DND-41 (cell line): ENCODE measurements around the gene CRYBB2.
A peak's percentile ranks its signal among the peaks of the same experiment; 100 is the strongest.
"Not testable (repeated sequence)": the region's sequence is repeated elsewhere in the genome, so short reads cannot be mapped to it uniquely, and the experiment has no call there.

Source experiments
- ATAC-seq: fragments of 200-7000 bp; cut with Tn5 transposase; 3 replicates; pipeline ENCODE4 v1.9.1; 2021; ENCODE audit warnings: low read depth; ENCODE audit not compliant: insufficient read depth
- DNase-seq: peaks from one replicate; pipeline ENCODE4 v3.0.0-alpha.2; 2020
- H2AFZ ChIP-seq: 2 replicates; pipeline ENCODE4 v1.6.0; 2012; ENCODE audit warnings: low read depth, low read length
- H3K27ac ChIP-seq: 2 replicates; pipeline ENCODE4 v1.5.1; 2012; ENCODE audit warnings: low read length, inconsistent platforms
- H3K27me3 ChIP-seq: fragments of 200-600 bp; sonication (generic); 2 replicates; pipeline ENCODE4 v1.6.0; 2012; ENCODE audit warnings: low read length, mild to moderate bottlenecking, inconsistent platforms; ENCODE audit not compliant: insufficient read depth, poor library complexity
- H3K36me3 ChIP-seq: 2 replicates; pipeline ENCODE4 v1.5.1; 2012; ENCODE audit warnings: low read length, inconsistent platforms; ENCODE audit not compliant: insufficient read depth
- H3K4me1 ChIP-seq: 2 replicates; pipeline ENCODE4 v1.5.1; 2012; ENCODE audit warnings: mild to moderate bottlenecking, low read length; ENCODE audit not compliant: insufficient read depth
- H3K4me2 ChIP-seq: 2 replicates; pipeline ENCODE4 v1.6.0; 2012; ENCODE audit warnings: mild to moderate bottlenecking, moderate library complexity, low read length, inconsistent platforms; ENCODE audit not compliant: insufficient read depth
- H3K4me3 ChIP-seq, 2 experiments: fragments of 200-600 bp in 1 of 2; shearing (Covaris generic) in 1 of 2; 2 replicates each; pipeline ENCODE4 v1.5.1; 2012 to 2016; ENCODE audit warnings: inconsistent platforms in 2 of 2, low read length in 2 of 2, mild to moderate bottlenecking in 2 of 2, low read depth in 1 of 2, moderate library complexity in 1 of 2
- H3K79me2 ChIP-seq: 2 replicates; pipeline ENCODE4 v1.6.0; 2012; ENCODE audit warnings: low read length, inconsistent platforms; ENCODE audit not compliant: insufficient read depth
- H3K9ac ChIP-seq: 2 replicates; pipeline ENCODE4 v1.6.0; 2012; ENCODE audit warnings: low read depth, mild to moderate bottlenecking, inconsistent platforms, low read length, moderate library complexity
- H3K9me3 ChIP-seq: 2 replicates; pipeline ENCODE4 v1.5.1; 2012; ENCODE audit warnings: low read length, moderate library complexity, mild to moderate bottlenecking, inconsistent platforms; ENCODE audit not compliant: insufficient read depth, severe bottlenecking
- H4K20me1 ChIP-seq: 2 replicates; pipeline ENCODE4 v1.6.0; 2012; ENCODE audit warnings: low read length; ENCODE audit not compliant: insufficient read depth
- CTCF ChIP-seq: IDR thresholded peaks from 2 replicates; pipeline ENCODE4 v1.5.1; 2012; ENCODE audit warnings: borderline replicate concordance, low read length, moderate library complexity, mild to moderate bottlenecking; ENCODE audit not compliant: poor library complexity, severe bottlenecking; ENCODE audit errors: extremely low read depth
- EZH2 ChIP-seq: IDR thresholded peaks from 3 replicates; pipeline ENCODE4 v1.6.1; 2012; ENCODE audit warnings: borderline replicate concordance, low read depth, mild to moderate bottlenecking, moderate library complexity, low read length, inconsistent platforms; ENCODE audit not compliant: severe bottlenecking

The CRYBB2 gene

GRCh38 chr22:25177226-25177625 is 42.2 kb upstream of the CRYBB2 start:
- DNase-seq (no peak), ATAC-seq (no peak)
- Histone ChIP-seq H3K4me2 (no peak overlapping the region), H3K27me3 (no peaks in the 10 kb centered on the region), H3K79me2 (no peaks in the 10 kb centered on the region), H3K27ac (no peak overlapping the region), H3K9me3 (no peaks in the 10 kb centered on the region), H3K4me3 (no peak overlapping the region), H4K20me1 (no peaks in the 10 kb centered on the region), H3K9ac (no peak overlapping the region), H3K36me3 (no peaks in the 10 kb centered on the region), H3K4me1 (no peaks in the 10 kb centered on the region), H2AFZ (no peak overlapping the region)
- TF ChIP-seq CTCF (no peak), EZH2 (no peak)

GRCh38 chr22:25177895-25178294 is 41.5 kb upstream of the CRYBB2 start:
- H4K20me1 ChIP-seq, result no peaks in the 10 kb centered on the region
- no peak for TF ChIP-seq EZH2
- TF ChIP-seq CTCF, result no peak
- H3K79me2 ChIP-seq, result no peaks in the 10 kb centered on the region
- H3K4me1 ChIP-seq, result no peaks in the 10 kb centered on the region
- no peak overlapping the region for H3K9ac ChIP-seq
- H3K4me2 ChIP-seq, result no peak overlapping the region
- no peak overlapping the region for H2AFZ ChIP-seq
- H3K9me3 ChIP-seq, result no peaks in the 10 kb centered on the region
- no peak for ATAC-seq
- H3K27ac ChIP-seq, result no peak overlapping the region
- no peak overlapping the region for H3K4me3 ChIP-seq
- H3K27me3 ChIP-seq, result no peaks in the 10 kb centered on the region
- DNase-seq, result no peak
- no peaks in the 10 kb centered on the region for H3K36me3 ChIP-seq

GRCh38 chr22:25178348-25178747 is 41.1 kb upstream of the CRYBB2 start:
- ATAC-seq, H3K4me3 ChIP-seq, DNase-seq, H3K27me3 ChIP-seq, H3K9me3 ChIP-seq, H3K36me3 ChIP-seq, H3K9ac ChIP-seq, H3K4me2 ChIP-seq, H3K4me1 ChIP-seq, H4K20me1 ChIP-seq, H3K27ac ChIP-seq, H3K79me2 ChIP-seq, H2AFZ ChIP-seq: not testable (repeated sequence)

- H3K4me2 ChIP-seq, H3K9ac ChIP-seq, DNase-seq, H2AFZ ChIP-seq, H4K20me1 ChIP-seq, H3K27ac ChIP-seq, H3K9me3 ChIP-seq, H3K79me2 ChIP-seq, H3K4me1 ChIP-seq, H3K36me3 ChIP-seq, H3K27me3 ChIP-seq, H3K4me3 ChIP-seq: not testable (repeated sequence)
- ATAC-seq, result 0 out of 3 replicates have a peak, but pooled peaks have one; percentile 14
These were observed 40.4 kb upstream of the CRYBB2 start for GRCh38 chr22:25178869-25179631.
